ENCODE results near the gene RXFP3. TPM values are rescaled to one million over a fixed set of nuclear protein-coding genes. Genes with fewer than 3 reads are reported as not detected.

Gene RXFP3
- total and polyA plus RNA-seq, 5 donors from 2014 or later, result not detected

DNA sequence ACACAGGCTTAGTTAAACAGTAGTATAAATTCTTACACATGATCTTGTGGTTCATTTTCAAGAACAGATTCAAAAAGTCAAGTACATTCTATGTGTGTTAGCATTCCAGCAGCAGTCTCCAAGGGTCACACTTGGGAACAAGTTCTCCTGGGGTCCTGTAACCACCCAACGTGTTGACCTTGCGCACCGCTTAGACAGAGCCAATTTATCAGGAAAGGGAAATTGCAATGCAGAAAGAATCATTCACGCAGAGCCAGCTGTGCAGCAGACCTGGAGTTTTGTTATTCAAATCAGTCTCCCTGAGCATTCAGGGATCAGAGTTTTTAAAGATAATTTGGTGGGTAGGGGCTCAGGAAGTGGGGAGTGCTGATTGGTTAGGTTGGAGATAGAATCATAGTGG is 8.5 kb upstream of the RXFP3 start:
- ATAC-seq (ENCODE audit: low read depth in 2 of 2) (no peak), DNase-seq (no peak)
- Histone ChIP-seq H3K27me3 (ENCODE audit: control insufficient read depth, insufficient read depth, low read length) (no peaks in the 10 kb centered on the region), H3K4me3 (ENCODE audit: low read depth, low read length) (no peak overlapping the region), H3K36me3 (ENCODE audit: control insufficient read depth, insufficient read depth, low read length) (no peaks in the 10 kb centered on the region), H3K27ac (ENCODE audit: insufficient read depth, low read length, poor library complexity, severe bottlenecking) (no peak overlapping the region), H3K4me1 (ENCODE audit: control insufficient read depth, insufficient read depth, low read length, poor library complexity, severe bottlenecking) (no peaks in the 10 kb centered on the region), H3K9me3 (ENCODE audit: control insufficient read depth in 2 of 2, low read length in 2 of 2) (no peaks in the 10 kb centered on the region)
- peak overlapping the region in 1 of 4 donors; percentile 70 for H3K4me3 Mint-ChIP-seq
- peaks cover 14% of the 10 kb centered on the region for H3K27me3 Mint-ChIP-seq
- H3K27ac Mint-ChIP-seq, result no peak overlapping the region
- no peaks in the 10 kb centered on the region for H3K9me3 Mint-ChIP-seq
- H3K4me1 Mint-ChIP-seq, result no peaks in the 10 kb centered on the region
- H3K36me3 Mint-ChIP-seq, result no peaks in the 10 kb centered on the region

DNA sequence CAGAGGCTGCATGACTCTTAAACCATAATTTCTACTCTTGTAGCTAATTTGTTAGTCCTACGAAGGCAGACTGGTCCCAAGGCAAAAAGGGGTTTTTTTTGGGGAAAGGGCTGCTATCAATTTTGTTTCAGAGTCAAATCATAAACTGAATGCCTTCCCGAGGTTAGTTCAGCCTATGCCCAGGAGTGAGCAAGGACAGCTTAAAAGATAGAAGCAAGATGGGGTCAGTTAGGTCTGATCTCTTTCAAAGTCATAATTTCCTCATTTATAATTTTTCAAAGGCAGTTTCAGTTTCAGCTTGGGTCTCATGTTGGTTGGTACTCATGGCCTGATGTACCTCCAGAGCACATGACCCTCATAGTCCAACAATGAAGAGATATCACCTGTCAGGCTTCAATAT is 7.9 kb upstream of the RXFP3 start:
- DNase-seq (no peak), ATAC-seq (ENCODE audit: low read depth in 2 of 2) (no peak)
- no peak overlapping the region for H3K4me3 ChIP-seq (ENCODE audit: low read depth, low read length)
- H3K27me3 ChIP-seq (ENCODE audit: control insufficient read depth, insufficient read depth, low read length), result no peaks in the 10 kb centered on the region
- Mint-ChIP-seq H3K9me3 (no peaks in the 10 kb centered on the region), H3K27ac (no peak overlapping the region), H3K36me3 (no peaks in the 10 kb centered on the region), H3K4me3 (no peak overlapping the region), H3K4me1 (no peaks in the 10 kb centered on the region), H3K27me3 (peaks cover 16% of the 10 kb centered on the region)
- no peak overlapping the region for H3K27ac ChIP-seq (ENCODE audit: insufficient read depth, low read length, poor library complexity, severe bottlenecking)
- no peaks in the 10 kb centered on the region for H3K4me1 ChIP-seq (ENCODE audit: control insufficient read depth, insufficient read depth, low read length, poor library complexity, severe bottlenecking)
- no peaks in the 10 kb centered on the region for H3K36me3 ChIP-seq (ENCODE audit: control insufficient read depth, insufficient read depth, low read length)
- H3K9me3 ChIP-seq (ENCODE audit: control insufficient read depth in 2 of 2, low read length in 2 of 2), result no peaks in the 10 kb centered on the region

DNA sequence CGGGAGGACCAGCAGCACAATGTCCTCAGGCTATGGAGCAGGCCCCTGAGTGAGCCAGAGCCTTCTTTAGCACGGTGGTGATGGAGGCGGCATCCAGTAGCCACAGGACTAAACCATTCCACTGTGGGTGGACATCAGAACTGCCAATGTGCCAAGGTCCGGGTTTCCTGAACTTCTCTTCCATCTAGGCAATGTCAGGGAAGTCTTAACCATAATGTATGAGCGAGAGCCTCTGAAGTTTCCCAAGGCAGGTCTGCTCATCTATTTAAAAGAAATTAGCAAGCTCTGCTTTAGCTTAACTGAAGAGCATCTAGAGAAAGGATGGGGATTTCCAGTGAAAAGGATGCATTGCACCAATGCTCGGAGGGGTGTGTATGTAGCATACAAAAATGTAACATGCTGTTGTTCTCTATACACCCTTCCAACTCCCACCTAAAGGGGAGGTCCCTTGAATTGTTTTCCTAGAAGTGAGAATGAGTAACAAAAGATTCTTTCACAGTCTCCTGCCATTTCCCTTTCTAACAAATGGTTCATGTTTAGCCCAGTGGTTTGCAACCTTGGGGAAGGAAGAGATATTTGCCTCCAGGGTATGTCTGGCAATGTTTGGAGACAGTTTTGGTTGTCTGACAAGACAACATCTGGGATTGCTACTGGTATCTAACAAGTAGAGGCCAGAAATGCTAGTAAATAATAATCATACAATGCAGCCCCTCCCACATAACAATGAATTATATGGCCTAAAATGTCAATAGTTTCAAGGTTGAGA is 6.1 kb upstream of the RXFP3 start:
- no peak overlapping the region for H3K27ac Mint-ChIP-seq
- H3K27ac ChIP-seq (ENCODE audit: insufficient read depth, low read length, poor library complexity, severe bottlenecking), result no peak overlapping the region
- H3K4me3 ChIP-seq (ENCODE audit: low read depth, low read length), result no peak overlapping the region
- H3K4me1 Mint-ChIP-seq, result no peaks in the 10 kb centered on the region
- H3K36me3 Mint-ChIP-seq, result no peaks in the 10 kb centered on the region
- DNase-seq (no peak), ATAC-seq (ENCODE audit: low read depth in 2 of 2) (no peak)
- no peaks in the 10 kb centered on the region for H3K9me3 Mint-ChIP-seq
- H3K36me3 ChIP-seq (ENCODE audit: control insufficient read depth, insufficient read depth, low read length), result no peaks in the 10 kb centered on the region
- H3K9me3 ChIP-seq (ENCODE audit: control insufficient read depth in 2 of 2, low read length in 2 of 2), result no peaks in the 10 kb centered on the region
- H3K27me3 Mint-ChIP-seq, result peaks cover 20% of the 10 kb centered on the region
- H3K27me3 ChIP-seq (ENCODE audit: control insufficient read depth, insufficient read depth, low read length), result peaks cover under 1% of the 10 kb centered on the region
- H3K4me1 ChIP-seq (ENCODE audit: control insufficient read depth, insufficient read depth, low read length, poor library complexity, severe bottlenecking), result no peaks in the 10 kb centered on the region
- H3K4me3 Mint-ChIP-seq, result no peak overlapping the region

DNA sequence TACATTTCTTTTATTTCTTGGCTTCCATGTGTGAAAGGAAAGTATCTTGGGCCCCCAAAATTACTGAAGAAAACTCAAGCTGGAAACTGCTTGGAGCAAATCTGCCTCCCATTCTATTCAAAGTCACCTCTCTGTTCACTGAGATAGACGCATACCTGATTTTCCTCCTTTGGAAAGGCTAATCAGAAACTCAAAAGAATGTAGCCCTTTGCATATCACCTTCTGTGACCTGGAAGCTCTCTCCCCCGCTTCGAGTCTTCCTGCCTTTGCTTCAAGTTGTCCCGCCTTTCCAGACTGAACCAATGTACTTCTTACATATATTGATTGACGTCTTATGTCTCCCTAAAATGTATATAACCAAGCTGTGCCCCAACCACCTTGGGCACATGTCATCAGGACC is 5.0 kb upstream of the RXFP3 start:
- no peak for ATAC-seq (ENCODE audit: low read depth in 2 of 2)
- no peaks in the 10 kb centered on the region for H3K4me1 Mint-ChIP-seq
- H3K4me3 Mint-ChIP-seq, result no peak overlapping the region
- Histone ChIP-seq H3K36me3 (ENCODE audit: control insufficient read depth, insufficient read depth, low read length) (no peaks in the 10 kb centered on the region), H3K9me3 (ENCODE audit: control insufficient read depth in 2 of 2, low read length in 2 of 2) (no peaks in the 10 kb centered on the region), H3K4me1 (ENCODE audit: control insufficient read depth, insufficient read depth, low read length, poor library complexity, severe bottlenecking) (no peaks in the 10 kb centered on the region), H3K27me3 (ENCODE audit: control insufficient read depth, insufficient read depth, low read length) (peaks cover 5% of the 10 kb centered on the region), H3K27ac (ENCODE audit: insufficient read depth, low read length, poor library complexity, severe bottlenecking) (no peak overlapping the region), H3K4me3 (ENCODE audit: low read depth, low read length) (no peak overlapping the region)
- no peaks in the 10 kb centered on the region for H3K36me3 Mint-ChIP-seq
- no peak overlapping the region for H3K27ac Mint-ChIP-seq
- H3K27me3 Mint-ChIP-seq, result peaks cover 29% of the 10 kb centered on the region
- no peak for DNase-seq
- H3K9me3 Mint-ChIP-seq, result no peaks in the 10 kb centered on the region

DNA sequence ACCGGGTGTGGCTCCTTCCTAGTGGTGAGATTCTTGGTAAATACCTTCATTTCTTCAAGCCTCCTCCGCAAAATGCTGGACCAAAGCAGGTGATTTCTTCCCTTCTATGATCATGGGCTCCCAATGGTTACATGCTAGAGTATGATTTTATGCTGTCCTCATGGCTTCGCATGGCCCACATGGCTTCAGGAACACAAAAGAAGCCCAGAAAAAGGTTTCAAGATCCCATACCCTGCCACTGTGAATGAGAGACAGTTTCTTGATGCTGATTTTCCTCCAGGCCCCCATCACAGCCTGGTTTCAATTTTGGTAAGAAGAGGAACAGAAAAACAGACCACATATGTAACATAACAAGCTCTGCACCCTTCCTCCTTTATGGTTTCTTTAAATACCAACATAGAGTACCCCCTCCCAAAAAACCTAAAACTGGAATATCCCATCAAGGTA is 2.4 kb upstream of the RXFP3 start:
- Mint-ChIP-seq H3K27me3 (peaks cover 40% of the 10 kb centered on the region), H3K9me3 (no peaks in the 10 kb centered on the region), H3K36me3 (no peaks in the 10 kb centered on the region), H3K4me1 (no peaks in the 10 kb centered on the region), H3K27ac (no peak overlapping the region), H3K4me3 (no peak overlapping the region)
- H3K4me1 ChIP-seq (ENCODE audit: control insufficient read depth, insufficient read depth, low read length, poor library complexity, severe bottlenecking), result no peaks in the 10 kb centered on the region
- H3K4me3 ChIP-seq (ENCODE audit: low read depth, low read length), result no peak overlapping the region
- no peaks in the 10 kb centered on the region for H3K9me3 ChIP-seq (ENCODE audit: control insufficient read depth in 2 of 2, low read length in 2 of 2)
- H3K27me3 ChIP-seq (ENCODE audit: control insufficient read depth, insufficient read depth, low read length), result peaks cover 5% of the 10 kb centered on the region
- H3K36me3 ChIP-seq (ENCODE audit: control insufficient read depth, insufficient read depth, low read length), result no peaks in the 10 kb centered on the region
- no peak for ATAC-seq (ENCODE audit: low read depth in 2 of 2)
- DNase-seq, result no peak
- no peak overlapping the region for H3K27ac ChIP-seq (ENCODE audit: insufficient read depth, low read length, poor library complexity, severe bottlenecking)

DNA sequence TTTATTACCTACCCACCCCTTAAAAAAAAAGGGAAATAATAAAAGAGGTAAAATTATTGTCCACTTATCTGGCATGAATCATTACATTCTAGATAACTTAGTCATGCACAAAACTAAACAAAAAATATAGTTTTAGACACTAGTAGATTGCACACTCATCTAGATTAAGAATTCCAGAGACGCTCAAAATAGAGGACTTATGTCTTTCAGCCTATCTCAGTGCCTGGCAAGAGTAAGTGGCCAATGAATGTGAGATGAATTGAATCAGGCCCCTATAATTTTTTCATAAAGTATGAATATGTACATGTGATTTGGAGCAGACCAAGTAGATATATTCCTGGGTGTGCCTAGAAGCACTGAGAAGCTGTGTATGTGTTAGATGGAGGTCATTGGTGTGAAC is 2.0 kb upstream of the RXFP3 start:
- peaks cover 5% of the 10 kb centered on the region for H3K27me3 ChIP-seq (ENCODE audit: control insufficient read depth, insufficient read depth, low read length)
- H3K9me3 Mint-ChIP-seq, result peaks cover 0 to under 1% (median 0%) of the 10 kb centered on the region in 7 donors

DNA sequence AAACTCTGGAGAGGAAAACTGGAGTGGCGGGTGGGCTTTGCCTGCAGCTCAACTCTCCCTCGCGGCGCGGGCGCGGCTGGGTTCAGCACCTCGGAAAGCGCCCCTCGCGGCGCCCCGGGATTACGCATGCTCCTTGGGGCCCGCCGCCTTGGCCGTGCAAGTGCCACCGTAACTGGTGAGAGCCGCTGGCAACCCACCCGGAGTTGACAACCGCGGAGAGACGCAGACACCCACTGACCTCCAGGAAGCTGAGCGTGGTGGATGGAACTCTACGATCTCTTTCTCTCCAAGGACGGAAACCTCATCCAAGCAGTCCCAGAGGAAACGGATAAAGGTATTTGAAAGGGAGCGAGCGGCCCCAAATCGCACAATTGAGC is 194 bp upstream of the RXFP3 start:
- Mint-ChIP-seq H3K27me3 (peaks cover 54% of the 10 kb centered on the region), H3K4me3 (no peak overlapping the region), H3K9me3 (peaks cover 0 to 2% (median 0%) of the 10 kb centered on the region in 7 donors), H3K27ac (no peak overlapping the region), H3K4me1 (peaks cover 0 to 6% (median 0%) of the 10 kb centered on the region in 4 donors), H3K36me3 (no peaks in the 10 kb centered on the region)
- Histone ChIP-seq H3K36me3 (ENCODE audit: control insufficient read depth, insufficient read depth, low read length) (no peaks in the 10 kb centered on the region), H3K27me3 (ENCODE audit: control insufficient read depth, insufficient read depth, low read length) (peaks cover 15% of the 10 kb centered on the region), H3K4me1 (ENCODE audit: control insufficient read depth, insufficient read depth, low read length, poor library complexity, severe bottlenecking) (no peaks in the 10 kb centered on the region), H3K9me3 (ENCODE audit: control insufficient read depth in 2 of 2, low read length in 2 of 2) (no peaks in the 10 kb centered on the region), H3K27ac (ENCODE audit: insufficient read depth, low read length, poor library complexity, severe bottlenecking) (no peak overlapping the region), H3K4me3 (ENCODE audit: low read depth, low read length) (no peak overlapping the region)
- ATAC-seq (ENCODE audit: low read depth in 2 of 2) (no peak), DNase-seq (peak in 2 of 3 donors; percentile 14 to 49)

More for the DNA sequence above, 2.0 kb upstream of the RXFP3 start:
- H3K4me1 Mint-ChIP-seq, result no peaks in the 10 kb centered on the region
- Histone ChIP-seq H3K9me3 (ENCODE audit: control insufficient read depth in 2 of 2, low read length in 2 of 2) (no peaks in the 10 kb centered on the region), H3K4me3 (ENCODE audit: low read depth, low read length) (no peak overlapping the region), H3K36me3 (ENCODE audit: control insufficient read depth, insufficient read depth, low read length) (no peaks in the 10 kb centered on the region), H3K27ac (ENCODE audit: insufficient read depth, low read length, poor library complexity, severe bottlenecking) (no peak overlapping the region), H3K4me1 (ENCODE audit: control insufficient read depth, insufficient read depth, low read length, poor library complexity, severe bottlenecking) (no peaks in the 10 kb centered on the region)
- ATAC-seq (ENCODE audit: low read depth in 2 of 2) (no peak), DNase-seq (no peak)
- H3K4me3 Mint-ChIP-seq, result no peak overlapping the region
- peaks cover 42% of the 10 kb centered on the region for H3K27me3 Mint-ChIP-seq
- no peaks in the 10 kb centered on the region for H3K36me3 Mint-ChIP-seq
- H3K27ac Mint-ChIP-seq, result no peak overlapping the region

Data from CD4-positive, CD25-positive, alpha-beta regulatory T cell (primary cell).